UCSD-AML1 (cell line): ENCODE results near the gene TBXA2R.
"Not testable (repeated sequence)": the region's sequence is repeated elsewhere in the genome, so short reads cannot be mapped to it uniquely, and the experiment has no call there.

Experiments
- DNase-seq: peaks from one replicate; lab custom pipeline; 2025; ENCODE audit not compliant: unreplicated experiment; lab: John Stamatoyannopoulos, UW

The TBXA2R gene

DNA sequence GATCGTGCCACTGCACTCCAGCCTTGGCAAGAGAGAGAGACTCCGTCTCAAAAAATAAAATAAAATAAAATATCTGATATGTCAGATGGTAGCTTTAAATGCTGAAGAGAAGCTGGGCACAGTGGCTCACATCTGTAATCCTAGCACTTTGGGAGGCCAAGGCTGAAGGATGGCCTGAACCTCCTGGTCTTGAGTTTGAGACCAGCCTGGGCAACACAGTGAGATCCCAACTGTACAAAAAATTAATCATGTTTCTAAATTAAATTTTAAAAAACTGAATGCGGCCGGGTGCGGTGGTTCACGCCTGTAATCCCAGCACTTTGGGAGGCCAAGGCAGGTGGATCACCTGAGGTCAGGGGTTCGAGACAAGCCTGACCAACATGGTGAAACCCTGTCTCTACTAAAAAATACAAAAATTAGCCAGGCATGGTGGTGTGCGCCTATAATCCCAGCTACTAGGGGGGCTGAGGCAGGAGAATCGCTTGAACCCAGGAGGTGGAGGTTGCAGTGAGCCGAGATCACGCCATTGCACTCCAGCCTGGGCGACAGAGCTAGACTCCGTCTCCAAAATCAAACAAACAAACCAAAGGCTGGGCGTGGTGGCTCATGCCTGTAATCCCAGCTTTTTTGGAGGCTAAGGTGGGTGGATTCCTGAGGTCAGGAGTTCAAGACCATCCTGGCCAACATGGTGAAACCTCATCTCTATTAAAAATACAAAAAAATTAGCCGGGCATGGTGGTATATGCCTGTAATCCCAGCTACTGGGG, 22.5 kb downstream of the TBXA2R start:
- DNase-seq = not testable (repeated sequence)

DNA sequence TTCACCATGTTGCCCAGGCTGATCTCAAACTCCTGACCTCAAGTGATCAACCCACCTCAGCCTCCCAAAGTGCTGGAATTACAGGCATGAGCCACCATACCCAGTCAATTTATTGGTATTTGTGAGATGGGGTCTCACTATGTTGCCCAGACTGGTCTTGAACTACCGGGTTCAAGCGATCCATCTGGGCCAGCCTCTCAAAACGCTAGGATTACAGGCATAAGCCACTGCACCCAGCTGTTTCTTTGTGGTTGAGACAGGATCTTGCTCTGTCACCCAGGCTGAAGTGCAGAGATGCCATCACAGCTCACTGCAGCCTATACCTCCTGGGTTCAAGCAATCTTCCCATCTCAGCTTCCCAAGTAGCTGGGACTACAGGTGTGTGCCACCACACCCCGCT, 24.9 kb downstream of the TBXA2R start:
- not testable (repeated sequence) for DNase-seq

DNA sequence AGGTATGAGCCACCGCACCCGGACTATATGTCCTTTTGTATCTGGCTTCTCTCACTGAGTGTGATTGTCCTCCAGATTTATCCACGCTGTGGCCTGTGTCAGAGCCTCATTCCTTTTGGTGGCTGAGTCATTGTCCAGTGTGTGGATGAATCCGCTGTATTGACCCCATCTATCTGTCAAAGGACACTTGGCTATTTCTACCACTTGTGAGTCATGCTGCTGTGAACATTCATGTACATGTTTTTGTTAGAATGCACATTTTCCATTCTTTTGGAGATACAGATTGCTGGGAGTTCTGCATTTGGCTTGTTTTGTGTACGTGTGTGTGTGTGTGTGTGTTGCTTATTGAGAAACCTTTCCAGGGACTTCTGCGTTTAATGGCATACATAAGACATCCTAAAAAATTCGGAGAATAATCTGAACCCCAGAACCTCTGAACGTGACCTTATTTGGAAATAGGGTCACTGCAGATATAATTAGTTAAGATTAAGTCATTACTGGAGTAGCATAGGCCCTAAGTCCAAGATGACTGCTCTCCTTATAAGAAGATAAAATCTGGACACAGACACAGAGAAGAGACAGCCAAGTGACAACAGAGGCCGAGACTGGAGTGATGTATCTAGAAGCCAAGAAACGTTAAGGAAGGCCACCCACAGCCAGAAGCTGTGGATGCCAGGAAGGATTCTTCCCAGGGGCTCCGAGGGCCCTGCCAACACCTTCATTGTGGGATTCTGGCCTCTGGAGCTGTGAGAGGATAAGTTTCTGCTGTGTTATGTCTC, 26.3 kb downstream of the TBXA2R start:
- DNase-seq = no peak

DNA sequence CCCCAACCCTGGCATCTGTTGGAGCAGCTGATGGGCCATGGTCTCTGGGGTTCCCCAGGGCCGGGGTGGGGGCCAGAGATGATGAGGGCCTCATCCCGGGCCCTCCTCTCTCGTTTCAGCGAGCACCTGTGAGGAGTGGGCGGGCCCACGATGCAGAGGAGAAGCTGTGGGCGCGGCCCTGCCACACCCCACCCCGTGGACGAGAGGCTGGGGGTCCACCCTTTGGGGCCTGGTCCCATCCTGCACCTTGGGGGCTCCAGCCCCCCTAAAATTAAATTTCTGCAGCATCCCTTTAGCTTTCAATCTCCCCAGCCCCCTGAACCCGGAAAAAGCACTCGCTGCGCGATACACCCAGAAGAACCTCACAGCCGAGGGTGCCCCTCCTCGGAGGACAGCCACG, 28.3 kb downstream of the TBXA2R start:
- no peak for DNase-seq

DNA sequence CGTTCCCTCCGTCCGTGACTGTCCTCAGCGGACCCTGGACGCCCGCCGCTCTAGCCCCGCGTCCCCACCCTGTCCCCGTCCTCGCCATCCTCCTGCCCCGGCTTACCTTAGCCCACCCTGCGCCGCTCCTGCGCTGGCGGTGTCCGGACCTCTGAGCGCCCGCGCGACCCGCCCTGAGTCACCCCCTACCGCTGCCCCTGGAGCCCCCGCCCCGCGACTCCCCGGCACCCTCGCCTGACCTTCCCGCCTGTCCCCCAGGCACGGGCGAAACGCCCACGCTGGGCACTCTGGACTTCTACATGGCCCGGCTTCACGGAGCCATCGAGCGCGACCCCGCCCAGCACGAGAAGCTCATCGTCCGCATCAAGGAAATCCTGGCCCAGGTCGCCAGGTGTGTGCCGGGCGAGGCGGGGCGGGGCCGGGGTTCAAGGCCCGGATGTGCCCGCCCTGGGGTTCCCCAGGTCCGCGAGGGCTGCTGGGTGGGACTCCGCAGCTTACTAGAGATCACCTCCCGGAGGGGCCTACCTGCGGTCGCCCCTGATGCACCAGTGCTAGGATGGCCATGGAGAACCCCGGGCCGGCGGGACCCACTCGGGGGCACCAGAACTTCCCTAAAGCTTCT, 28.8 kb downstream of the TBXA2R start:
- DNase-seq = no peak

DNA sequence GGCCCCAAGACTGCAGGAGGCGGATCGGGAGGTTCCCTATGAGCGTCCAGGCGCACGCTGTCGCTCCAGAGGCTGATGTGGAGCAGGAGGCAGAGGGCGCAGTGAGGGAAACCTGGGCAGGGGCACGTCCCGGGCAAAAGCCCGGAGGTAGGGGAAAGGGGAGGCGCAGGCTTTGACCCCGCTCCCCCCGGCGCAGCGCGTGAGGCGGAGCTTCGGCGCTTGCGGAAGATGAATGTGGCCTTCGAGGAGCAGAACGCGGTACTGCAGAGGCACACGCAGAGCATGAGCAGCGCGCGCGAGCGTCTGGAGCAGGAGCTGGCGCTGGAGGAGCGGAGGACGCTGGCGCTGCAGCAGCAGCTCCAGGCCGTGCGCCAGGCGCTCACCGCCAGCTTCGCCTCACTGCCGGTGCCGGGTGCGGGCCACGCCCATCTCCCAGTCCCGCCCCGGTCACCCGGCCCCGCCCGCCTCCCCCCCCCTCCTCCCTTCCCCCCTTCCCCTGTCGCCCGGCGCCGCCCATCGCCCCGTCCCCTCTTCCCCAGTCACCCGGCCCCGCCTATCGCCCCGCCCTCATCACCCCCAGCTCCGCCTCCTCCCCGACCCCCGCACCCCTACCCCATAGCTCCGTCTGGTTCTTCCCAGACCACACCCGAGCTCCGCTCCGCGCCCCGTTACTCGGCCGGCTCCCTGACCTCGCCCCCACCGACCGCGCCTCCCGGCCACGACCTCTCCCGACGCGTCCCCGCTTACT, 29.8 kb downstream of the TBXA2R start:
- no peak for DNase-seq

DNA sequence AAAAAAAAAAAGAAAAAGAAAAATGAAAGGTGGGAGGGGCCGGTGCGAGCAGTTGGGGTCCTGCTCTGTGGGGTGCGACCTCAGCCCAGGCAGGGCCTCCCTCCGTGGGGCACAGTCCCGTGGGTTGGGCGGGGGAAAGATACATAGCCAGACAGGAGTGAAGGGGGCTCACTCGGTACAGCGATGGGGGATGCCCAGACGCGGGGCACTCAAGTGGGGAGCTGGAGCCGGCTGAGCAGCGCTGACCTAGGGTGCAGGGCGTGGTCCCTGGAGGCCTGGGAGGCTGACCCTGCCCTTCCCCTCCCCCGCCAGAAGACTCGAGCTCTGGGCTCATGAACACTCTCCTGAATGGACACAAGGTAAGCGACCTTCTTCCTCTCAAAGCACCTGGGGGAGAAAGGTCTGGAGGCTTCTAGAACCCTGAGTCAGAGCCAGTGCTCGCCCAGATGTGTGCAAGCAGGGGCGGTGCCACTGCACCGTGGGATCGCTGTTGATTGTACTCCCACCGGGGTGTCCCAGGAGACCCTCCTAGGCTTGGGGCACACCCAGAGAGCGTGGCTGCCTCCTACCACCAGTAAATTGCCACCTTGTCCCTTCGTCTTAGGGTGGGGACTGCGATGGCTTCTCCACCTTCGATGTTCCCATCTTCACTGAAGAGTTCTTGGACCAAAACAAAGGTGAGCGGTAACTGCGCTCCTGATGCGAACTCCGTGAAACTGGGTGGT, 30.6 kb downstream of the TBXA2R start:
- DNase-seq = no peak

DNA sequence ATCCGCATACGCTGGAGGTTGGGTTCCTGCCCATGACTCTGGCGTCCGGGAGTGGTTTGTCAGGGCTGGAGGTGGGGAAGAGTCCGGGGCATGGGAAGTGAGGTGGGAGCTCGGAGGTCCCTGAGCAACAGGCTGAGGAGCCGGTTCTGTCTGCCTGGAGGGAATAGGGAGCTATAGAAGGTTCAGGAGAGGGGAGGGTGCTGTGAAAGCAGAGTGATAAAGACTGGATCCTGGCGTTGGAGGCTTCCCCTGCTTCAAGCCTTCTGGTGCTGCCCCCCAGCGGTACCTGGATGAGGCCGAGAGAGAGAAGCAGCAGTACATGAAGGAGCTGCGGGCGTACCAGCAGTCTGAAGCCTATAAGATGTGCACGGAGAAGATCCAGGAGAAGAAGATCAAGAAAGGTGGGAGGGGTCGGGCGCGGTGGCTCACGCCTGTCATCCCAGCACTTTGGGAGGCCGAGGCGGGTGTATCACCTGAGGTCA, 31.4 kb downstream of the TBXA2R start:
- peak; percentile 55 for DNase-seq

DNA sequence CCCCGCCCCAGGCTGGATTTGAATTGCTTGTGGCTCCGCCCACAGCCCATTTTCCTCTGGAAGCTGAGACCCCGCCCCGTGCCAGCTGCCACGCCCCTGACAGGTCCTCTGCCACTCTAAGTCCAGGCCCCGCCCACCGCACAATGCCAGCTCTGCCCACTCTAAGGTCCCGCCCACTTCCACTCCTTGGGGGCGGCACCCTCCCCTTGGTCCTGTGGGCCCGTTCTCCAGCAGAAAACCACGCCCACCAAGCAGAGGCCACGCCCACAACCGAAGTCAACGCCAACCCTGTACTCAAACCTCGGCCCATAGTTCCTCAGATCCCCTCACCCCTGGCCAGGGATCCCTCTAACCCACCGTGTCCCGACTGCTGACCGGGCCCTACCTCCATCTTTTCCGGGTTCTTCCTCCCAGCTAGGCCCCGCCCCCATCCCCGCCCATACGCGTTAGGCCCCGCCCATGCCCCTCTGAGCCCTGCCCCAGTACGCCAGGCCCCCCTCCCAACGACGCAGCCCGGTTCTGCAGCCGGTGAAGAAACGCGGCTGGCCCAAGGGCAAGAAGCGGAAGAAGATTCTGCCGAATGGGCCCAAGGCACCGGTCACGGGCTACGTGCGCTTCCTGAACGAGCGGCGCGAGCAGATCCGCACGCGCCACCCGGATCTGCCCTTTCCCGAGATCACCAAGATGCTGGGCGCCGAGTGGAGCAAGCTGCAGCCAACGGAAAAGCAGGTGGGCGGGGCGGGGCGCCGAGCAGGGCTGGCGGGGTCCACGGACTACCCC, 32.6 kb downstream of the TBXA2R start:
- DNase-seq = peak; percentile 99

DNA sequence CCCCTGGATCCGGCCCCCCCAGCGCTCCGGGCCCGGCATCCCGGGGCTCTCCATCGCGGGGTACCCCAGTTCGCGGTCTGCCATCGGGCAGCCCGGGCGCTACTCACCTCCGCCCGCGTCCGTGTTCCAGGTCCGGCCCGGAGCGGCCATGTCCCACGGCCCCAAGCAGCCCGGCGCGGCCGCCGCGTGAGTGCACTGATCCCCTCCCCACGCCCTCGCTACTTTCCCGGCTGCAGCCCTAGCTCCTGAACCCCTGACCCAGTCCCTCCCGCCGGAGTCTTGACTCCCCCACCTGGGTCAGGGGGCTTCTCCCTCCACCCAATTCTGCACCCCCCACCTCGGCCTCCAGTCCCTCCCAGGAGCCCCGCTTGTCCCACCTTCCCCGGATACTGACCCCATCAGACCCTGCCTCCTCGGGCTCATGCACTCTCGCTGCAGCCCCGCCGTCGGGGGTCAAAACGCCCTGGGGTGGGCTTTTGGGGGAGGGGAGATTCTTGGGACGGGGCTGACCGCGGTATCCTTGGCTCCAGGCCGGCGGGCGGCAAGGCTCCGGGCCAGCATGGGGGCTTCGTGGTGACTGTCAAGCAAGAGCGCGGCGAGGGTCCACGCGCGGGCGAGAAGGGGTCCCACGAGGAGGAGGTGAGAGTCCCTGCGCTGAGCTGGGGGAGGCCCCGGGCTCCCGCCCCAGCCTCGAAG, 33.4 kb downstream of the TBXA2R start:
- peak; percentile 51 for DNase-seq

DNA sequence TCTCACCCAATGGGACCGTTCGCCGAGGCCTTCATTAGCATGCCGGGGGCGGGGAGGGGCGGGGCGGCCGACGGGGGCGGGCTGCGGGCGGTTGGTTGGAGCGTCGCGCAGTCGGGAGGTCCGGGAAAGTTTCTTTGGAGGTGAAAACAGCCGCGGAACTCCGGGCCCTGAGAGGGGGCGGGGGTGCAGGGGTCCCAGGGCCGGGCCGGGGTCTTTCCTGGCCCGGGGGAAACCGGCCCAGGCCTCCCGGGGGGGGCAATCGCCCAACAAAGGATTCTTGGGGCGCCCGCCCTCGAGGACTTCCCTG, 33.9 kb downstream of the TBXA2R start, which contains the start of gene HMG20B:
Gene HMG20B, plus strand, starts transcription at position 90 of the 307 bp plus-strand sequence. CDS start 366 bp downstream, outside the sequence.
- DNase-seq = no peak

DNA sequence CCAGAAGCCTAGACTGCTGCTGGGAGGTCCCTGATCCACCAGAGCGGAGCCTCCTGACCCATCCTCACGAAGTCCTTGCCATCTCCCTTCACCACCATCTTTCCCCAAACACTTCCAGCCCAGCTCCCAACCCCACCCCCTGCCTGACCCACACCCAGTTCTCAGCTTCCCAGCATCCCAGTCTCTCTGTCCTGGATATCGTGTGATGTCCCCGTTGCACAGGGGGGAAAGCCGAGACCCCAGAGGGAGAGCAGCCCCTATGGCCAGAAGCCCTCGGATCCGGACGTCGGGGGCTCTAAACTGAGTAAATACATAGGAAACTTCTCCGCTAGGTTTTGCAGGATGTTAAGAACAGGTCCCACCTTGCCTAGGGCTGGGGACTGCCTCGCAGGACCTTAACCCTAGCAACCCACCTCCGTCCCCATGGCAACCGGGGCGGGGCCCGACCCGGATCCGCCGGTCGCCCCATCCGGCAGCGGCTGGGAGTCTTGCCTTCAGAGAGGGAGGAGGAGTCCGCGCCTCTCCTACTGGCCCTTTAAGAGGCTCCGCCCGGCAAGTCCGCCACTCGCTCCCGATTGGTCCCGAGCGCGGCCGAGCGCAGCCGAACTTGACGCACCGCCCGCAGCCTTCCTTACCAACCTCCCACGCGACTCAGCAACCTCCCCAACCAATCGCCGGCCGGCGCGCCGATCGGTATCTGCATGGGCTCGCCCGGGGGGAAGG, 34.4 kb downstream of the TBXA2R start:
- DNase-seq = peak; percentile 100

DNA sequence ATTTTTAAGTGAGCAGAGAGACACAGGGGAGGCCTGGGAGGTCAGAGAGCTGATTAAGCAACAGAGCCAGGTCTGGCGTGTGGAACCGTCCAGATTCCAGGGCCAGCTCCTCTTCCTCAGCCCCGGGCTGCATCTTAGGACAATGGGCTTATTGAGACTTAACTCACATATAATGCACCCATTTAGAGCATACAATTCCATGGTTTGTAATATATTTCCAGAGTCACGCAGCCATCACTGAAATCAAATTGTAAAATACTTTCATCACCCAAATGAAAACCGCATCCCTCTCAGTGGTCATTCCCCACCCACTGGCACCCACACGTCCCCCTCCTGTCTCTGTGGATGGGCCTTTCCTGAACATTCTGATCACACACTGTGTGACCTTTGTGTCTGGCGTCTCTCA, 36.1 kb downstream of the TBXA2R start:
- DNase-seq = no peak

DNA sequence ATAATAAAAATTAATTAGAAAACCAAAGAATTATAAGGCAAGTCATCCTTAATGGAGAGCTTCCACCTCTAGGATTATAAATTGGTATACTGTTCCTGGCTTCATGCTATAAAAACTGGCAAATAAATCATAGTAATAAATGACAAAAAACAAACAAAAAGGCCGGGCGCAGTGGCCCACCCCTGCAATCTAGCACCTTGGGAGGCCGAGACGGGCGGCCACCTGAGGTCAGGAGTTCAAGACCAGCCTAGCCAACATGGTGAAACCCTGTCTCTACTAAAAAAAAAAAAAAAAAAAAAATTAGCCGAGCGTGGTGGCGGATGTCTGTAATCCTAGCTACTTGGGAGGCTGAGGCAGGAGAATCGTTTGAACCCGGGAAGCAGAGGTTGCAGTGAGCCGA, 36.6 kb downstream of the TBXA2R start:
- not testable (repeated sequence) for DNase-seq

DNA sequence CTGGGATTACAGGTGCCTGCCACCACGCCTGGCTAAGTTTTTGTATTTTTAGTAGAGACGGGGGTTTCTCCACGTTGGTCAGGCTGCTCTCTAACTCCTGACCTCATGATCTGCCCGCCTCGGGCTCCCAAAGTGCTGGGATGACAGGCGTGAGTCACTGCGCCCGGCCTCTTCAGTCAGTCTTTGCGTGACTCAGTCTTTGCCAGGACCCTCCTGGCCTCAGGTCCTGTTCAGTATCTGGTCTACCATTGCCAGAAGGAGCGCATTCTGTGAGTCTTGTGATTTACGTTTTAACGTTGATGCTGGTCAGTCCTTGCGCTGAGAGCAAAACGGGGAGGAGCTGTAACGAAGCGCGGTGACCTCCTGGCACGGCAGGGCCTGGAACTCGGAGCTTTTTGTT, 41.5 kb downstream of the TBXA2R start:
- no peak for DNase-seq

DNA sequence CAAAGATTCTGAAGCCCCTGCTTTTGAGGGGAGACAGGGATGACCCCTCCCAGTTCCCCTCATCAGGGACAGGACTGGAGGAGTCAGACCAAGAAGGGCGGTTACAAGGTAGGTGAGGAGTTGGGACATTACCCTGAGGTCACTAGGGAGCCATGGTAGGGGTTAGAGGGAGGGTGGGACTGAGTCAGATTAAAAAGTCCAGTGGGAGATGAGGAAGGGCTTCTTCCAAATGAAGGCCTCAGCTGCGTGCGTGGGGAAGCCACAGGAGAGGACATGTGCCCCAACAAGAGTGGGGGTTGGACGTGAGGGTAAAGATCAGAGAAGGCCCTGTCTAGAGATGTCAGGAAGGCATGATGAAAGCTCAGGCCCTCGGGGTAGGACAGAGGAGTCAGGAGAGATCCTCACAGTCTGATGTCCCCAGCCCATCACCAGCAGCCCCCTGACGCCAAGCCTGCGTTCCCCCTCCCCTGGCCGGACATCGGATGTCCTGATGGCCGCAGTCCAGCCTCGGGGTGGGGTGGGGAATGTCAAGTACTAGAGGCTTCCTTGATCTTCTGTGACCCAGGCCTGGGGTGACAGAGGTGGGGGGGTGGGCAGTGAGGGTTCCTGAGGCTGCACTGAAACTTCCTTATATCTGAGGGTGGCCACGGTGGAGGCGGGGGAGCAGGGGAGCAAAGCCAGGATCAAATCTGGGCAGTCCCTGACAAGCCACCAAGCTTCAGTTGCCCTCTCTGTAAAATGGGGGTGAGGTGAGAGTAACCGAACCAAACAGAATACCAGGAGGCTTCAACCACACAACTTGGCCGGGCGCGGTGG, 42.8 kb downstream of the TBXA2R start:
- no peak for DNase-seq

DNA sequence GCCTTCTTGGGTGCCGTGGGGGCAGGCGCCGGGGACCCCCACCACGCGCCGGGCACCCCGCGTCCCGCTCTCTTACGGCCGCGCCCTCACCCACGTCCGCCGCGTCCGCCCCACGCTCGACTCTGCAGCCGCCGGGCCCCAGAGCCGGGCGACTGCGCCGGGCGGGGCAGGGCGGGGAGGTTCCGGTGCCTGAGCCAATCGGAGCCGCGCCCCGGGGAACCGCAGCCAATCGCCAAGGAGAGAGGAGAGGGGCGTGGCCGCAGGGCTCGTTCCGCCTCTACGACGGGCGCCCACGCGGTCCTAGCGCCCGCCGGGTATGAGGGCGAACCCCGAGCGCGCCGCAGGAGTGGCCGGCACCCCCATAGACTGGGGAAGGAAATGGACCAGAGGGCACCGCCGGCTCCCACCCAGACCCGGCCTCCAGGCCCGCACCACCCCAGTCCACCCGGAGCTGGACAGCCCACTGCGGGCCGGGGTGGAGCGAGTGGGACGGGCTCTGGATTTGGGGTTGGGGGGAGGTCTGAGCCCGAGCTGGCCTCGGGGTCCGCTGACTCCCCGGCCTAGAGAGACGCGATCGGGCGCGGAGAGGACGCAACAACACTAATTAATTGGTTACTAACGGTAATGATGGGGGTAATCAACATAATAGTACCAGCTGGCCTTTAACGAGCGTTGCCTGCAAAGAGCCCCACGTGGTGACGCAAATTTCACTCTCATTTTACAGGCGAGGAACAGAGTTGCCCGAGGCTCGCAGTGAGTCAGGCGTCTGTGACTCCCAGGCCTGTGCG, 49.0 kb downstream of the TBXA2R start, which contains the start of gene MFSD12:
Gene MFSD12, minus strand, starts transcription at position 126 of the 788 bp plus-strand sequence. CDS start 183 bp downstream, outside the sequence.
- peak; percentile 94 for DNase-seq
